NCI-H345 treated with DMSO at 0.1 percent for 48 hours (cell line): ENCODE results near the gene SYVN1.
A peak's percentile ranks its signal among the peaks of the same experiment; 100 is the strongest.
"Not testable (repeated sequence)": the region's sequence is repeated elsewhere in the genome, so short reads cannot be mapped to it uniquely, and the experiment has no call there.

ENCODE experiments used
- DNase-seq: peaks from one replicate; lab custom pipeline; 2025; ENCODE audit not compliant: unreplicated experiment; lab: John Stamatoyannopoulos, UW

Gene SYVN1

DNA sequence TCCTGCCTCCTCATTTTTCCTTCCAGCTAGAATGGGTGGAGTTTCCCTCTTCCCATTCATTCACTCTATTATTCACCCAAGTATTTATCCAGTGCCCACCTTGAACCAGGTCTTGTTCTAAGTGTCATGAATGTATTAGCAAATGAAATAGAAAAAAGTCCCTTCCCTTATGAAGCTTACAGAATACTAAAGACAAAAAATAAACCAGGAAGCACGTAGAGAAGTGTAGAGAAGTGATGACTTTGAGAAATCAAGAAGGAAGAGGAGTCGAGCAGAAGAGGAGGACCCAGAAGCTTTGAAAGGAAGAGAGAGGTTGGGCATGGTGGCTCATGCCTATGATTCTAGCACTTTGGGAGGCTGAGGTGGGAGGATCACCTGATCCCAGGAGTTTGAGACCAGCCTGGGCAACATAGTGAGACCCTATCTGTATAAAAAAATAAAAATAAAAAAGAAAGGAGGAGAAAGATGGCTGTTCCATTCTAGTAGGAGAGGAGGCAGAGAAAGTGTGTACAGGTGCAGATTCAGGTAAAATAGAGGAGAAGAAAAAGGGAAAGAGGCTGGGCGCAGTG is 17.1 kb upstream of the SYVN1 start:
- no peak for DNase-seq

DNA sequence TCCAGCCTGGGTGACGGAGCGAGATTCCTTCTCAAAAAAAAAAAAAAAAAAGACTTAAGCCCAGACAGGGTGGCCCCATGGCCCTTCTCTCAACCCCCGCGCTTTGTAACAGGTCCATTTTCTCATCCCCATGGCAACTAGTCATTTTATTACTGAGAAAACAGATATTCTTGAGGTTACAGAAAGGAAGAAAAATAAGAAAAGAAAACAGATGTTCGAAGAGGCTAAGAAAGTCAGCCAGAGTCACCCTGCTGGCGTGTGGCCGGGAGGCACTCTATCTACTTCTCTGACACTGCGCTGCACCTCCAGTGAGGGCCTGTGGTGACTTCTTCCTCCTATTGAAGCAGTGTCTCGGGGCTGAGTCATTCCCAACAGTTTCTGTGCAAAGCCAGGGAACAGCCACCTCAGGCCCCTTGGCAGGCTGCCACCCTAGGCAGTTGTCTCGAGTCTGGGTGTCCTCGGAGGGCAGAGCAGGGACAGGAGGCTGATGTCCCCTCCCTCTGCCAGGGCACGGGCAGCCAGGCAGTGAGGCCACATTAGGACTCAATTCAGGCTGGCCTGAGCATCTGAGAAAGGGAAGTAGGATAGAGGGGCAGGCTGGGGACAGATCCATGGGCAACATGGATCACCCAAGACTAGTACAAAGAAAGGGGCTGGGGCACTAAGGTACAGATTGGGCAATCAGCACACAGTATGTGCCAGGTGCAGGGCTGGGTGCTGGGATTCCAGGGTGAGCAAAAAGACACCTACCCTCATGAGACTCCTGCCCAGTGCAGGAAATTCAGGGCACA is 16.4 kb upstream of the SYVN1 start:
- no peak for DNase-seq

DNA sequence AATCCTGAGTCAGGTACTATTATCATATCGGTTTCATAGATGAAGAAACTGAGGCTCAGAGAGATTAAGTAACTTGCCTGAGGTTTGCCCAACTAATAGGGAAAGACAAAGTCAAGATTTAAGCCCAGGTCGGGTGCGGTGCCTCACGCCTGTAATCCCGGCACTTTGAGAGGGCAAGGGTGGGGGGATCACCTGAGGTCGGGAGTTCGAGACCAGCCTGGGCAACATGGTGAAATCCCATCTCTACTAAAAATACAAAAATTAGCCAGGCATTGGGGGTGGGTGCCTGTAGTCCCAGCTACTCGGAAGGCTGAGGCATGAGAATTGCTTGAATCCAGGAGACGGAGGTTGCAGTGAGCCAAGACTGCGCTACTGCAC is 15.8 kb upstream of the SYVN1 start:
- DNase-seq: not testable (repeated sequence)

DNA sequence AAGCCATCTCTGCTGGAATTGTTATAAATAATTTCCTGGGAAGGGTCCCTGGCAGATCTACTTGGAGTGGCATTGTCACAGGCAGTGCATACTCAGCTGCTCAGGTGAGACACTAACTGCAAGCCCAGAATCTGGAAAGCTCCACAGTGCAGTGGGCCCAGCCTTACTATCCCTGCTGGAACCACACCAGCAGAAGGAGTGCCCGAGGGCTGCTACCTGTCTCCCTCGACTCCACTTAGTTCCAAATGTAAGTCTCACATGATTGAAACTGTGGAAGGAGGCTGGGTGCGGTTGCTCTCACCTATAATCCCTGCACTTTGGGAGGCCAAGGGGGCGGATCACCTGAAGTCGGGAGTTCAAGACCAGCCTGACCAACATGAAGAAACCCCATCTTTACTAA is 14.3 kb upstream of the SYVN1 start:
- DNase-seq: no peak

DNA sequence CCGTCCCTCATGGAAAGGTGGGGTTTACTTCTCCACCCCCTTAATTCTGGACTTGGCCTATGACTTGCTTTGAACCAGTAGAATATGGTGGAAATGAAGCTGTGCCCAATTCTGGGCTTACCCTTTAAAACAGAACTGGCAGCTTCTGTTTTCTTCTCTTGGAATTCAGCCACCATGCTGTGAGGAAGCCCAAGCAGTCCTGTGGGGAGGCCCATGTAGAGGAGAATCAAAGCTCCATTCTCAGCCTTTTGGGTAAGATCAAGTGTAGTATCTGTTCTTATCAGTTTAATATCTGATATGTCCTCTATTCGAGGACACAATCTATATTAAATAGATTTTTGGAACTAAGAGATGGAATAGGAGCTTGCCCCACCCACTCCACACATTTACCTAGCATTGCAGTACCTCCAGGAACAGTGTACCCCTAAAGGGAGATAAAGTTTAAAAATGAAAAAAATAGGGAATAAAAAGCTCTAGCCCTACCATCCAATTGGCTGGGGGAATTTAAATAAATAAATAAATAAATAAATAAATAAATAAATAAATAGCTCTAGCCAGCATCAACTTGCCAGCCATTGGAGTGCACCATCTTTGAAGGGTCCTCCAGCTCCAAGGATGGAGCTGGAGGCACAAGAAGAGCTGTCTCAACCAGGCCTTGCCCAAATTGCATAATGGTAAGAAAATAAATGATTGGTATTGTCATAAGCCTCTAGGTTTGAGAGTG is 13.2 kb upstream of the SYVN1 start:
- DNase-seq: no peak

DNA sequence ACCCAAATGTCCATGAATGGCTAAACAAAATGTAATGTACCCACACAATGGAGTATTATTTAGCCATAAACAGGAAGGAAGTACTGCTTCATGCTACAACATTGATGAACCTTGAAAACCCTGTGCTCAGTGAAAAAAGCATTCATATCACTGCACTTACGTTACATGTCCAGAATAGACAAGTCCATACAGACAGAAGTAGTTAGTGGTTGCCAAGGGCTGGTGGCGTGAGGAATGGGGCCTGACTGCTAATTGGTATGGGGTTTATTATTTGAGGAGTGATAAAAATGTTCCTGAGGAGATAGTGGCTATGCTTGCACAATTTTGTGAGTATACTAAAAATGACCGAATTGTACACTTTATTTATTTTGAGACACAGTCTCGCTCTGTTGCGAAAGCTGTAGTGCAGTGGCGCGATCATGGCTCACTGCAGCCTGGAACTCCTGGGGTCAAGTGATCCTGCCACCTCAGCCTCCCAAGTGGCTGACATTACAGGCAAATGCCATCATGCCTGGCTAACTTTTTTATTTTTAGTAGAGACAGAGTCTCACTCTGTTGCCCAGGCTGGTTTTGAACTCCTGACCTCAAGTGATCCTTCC is 7.7 kb upstream of the SYVN1 start:
- no peak for DNase-seq

DNA sequence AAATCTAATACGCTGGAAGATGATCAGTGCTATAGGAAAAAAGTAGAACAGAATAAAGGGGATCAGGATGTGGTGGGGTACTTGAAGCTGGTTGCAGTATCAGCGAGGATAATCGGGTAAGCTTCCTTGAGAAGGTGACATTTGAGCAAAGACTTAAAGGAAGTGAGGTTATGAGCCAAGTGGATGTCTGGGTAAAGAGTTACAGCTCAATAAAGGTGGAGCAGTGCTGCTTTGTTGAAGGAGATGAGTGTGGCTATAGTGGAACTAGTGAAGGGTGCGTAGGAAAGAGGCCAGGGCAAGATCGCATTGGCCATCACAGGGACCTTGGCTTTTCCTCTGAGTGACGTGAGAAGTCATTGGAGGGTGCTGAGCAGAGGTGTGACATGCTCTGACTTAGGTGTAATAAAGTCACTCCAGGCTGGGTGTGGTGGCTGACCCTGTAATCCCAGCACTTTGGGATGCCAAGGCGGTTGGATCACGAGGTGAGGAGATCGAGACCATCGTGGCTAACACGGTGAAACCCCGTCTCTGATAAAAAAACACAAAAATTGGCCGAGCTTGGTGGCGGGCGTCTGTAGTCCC is 2.3 kb upstream of the SYVN1 start:
- no peak for DNase-seq

DNA sequence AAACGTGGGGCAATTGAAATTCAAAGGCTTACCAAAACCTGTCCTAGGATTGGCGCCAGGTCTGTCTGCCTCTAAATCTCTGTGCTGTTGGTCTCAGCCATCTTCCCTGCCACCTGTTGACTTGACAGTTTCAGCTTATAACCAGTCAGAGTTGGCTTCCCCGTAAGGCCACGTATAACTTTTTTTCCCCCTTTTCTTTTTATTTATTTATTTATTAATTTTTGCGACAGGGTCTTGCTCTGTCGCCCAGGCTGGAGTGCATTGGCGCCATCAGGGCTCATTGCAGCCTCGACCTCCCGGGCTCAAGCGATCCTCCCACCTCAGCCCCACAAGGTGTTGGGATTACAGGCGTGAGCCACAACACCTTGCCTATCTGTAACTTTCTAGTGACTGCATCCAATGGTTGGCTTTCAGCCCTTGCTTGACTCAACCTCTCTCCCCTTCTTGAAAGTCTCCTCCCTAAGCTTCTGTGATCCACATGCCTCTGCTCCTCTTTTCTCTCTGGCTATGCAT is 1.4 kb upstream of the SYVN1 start:
- no peak for DNase-seq

DNA sequence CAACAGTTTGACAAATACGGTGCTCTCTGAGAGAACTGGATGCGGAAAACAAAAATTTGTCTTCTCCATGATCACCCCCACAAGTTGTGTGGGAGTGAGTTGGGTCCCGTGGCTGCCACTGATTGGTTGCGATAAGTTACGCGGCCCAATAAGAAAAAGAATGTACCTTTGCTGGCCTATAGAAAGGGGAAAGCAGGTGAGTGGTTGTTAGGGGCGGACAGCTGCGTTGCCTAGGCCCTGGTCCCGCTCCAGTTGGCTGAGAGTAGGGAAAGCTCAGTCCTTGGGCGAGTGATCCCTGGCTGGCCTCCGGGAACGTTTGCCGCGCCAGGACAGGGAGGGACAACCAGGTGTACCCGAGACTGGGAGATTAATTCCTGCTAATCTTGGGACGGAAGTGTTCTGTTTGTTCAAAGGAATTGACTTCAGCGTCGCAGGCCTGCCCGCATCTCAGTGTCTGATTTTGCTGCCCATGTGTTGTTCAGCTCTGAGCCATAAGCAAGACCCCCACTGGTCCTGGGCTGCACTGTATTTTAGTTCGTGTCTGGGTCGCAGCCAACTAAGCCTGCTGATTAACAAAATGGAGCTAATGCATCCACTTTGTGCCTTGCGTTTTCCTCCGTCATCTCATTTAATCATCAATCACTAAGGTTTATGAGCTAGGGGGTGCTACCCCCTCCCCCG is 773 bp upstream of the SYVN1 start:
- peak; percentile 99 for DNase-seq

DNA sequence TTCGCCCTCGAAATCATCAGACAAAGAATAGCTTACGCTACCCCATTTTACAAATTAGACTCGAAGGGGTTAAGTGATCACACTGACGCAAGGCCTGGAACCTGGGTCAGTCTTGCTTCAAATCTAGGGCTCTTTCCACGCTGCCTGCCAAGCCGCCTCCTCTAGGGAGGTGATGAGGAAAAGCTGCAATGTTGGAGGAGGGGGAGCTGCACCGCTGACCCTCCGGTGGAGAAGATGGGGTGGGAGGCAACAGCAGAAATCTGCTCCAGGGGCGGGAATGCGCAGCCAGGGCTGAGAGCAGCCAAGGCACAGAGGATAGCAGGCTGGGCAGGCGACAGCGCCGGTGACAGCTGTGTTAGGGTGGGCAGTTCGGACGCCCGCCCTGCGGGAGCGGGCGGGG is 595 bp downstream of the SYVN1 start:
- no peak for DNase-seq

DNA sequence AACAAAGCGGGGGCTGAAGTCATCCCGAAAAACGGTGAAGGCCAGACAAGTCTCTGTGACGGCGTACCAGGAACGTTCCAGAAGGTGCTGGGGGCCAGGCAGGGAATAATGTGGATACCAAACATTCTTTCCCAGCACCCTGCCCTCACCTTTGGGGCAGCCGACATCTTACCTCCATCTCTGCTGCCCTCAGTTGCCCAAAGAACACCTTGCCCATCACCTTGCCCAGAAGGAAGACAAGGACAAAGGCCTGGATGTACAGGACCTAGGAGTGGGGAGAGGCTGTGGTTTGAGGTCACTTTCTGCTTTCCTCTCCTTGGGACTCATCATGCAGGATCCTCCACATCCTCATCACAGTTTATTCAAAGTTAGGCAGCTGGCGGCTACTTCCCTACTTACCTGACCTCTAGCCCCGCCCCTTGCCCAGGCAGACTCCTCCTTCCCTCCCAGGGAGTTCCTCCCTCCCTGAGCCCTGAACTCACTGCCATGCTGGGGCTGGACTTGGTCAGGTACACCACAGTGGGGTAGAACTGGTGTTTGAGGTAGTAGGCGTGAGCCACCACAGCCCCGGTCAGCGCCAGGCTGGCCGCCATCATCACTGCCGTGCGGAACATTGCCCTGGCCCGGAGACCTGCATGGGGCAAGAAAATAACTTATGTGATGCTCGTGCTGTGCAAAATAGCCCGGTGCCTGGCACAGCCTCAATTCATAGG is 1.2 kb downstream of the SYVN1 start:
- no peak for DNase-seq

DNA sequence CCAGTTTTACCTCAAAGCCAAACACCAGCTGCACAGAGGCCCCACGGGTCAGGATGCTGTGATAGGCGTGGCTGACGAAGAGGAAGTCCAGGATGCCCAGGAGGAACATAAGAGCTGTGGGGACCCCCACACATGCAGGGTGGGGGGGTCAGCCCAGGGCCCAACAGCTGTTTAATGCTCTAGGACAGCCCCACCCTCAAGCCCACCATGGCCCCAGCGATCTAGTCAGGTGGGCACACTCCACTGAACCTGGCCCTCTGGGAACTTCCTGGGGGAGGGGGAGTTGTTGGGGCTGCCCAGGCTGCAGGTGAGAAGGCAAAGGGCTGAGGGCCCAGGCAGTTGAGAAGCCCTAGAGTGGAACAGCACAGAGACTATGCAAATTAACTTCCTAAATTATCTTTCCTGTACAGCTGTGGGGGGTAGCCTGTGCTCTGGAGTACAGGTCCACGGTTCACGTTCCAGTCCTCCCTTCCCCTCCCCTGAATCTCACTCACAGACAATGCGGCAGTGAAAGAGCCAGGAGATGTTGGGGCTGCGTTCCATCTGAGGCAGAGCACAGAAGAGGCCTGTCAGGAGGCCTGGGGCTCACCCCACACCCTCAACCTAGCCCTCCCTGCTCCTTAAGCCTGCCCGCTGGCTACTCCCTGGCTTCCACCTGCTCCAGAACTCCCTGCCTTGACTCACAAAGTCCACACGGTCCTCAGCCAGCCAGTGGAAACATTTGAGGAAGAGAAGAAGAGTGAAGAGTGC is 1.9 kb downstream of the SYVN1 start:
- no peak for DNase-seq

DNA sequence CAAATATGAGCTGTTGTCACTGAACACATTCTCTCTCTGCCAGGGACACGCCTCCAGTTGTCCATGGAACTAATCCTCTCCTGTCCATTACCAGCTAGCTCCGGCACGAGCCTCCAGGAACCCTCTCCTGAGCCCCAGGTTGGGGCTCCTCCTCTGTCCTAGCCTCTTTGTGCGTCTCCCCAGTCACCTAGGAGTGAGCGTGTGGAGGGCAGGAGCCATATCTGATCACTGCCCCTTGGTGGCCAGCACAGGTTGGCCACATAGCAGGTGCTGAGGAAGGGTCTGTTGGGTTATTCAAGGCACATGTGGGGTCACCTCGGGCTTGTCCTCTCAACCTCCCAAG is 2.5 kb downstream of the SYVN1 start:
- DNase-seq: no peak

DNA sequence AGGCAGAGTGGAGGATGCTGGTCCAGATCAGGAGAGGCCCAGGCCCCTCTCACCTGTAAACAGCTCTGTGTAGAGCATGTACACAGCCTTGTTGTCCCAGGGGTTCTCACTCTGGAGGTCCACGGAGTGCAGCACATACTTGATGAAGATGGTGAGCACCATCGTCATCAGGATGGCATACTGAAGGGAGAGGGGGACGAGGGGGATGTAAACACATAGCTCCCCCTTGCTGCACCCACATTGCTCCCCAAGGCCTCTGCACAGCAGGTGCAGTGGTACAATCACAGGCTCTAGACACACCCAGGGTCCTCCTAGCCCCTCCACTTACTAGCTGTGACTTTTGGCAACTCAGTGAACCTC is 2.9 kb downstream of the SYVN1 start:
- DNase-seq: no peak

DNA sequence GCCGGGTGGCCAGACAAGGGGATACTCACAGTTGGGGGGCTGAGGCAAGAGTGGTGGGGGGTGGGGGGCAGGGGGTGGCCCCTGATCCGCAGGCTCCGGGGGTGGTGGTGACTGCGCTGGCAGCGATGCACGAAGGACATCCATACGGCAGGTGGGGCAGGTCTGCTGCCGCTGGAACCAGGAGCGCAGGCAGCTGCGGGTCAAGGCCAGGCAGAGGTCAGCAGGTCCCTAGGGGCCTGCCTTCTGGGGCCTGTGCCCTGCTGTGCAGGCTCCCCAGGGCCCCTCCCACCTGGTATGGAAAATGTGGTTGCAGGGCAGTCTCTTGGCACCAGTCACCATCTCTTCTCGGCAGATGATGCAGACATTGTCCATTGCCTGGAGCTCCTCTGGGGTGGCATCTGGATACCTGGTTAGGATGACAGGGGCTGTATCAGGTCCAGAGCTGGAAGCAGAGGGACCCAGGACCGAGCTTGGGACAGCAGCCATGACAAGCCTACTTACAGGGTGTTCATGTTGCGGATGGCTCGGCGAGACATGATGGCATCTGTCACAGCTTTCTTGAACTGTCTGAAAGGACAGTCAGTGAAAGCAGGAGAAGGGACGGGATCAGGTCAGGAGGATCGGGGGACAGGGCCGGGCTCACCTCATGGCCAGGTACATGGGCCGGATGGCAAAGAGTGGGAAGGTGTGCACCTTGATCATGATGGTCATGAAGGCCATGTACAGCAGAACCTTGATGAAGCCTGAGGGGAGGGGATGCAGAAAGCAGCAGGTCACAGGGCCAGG is 3.5 kb downstream of the SYVN1 start:
- DNase-seq: no peak

DNA sequence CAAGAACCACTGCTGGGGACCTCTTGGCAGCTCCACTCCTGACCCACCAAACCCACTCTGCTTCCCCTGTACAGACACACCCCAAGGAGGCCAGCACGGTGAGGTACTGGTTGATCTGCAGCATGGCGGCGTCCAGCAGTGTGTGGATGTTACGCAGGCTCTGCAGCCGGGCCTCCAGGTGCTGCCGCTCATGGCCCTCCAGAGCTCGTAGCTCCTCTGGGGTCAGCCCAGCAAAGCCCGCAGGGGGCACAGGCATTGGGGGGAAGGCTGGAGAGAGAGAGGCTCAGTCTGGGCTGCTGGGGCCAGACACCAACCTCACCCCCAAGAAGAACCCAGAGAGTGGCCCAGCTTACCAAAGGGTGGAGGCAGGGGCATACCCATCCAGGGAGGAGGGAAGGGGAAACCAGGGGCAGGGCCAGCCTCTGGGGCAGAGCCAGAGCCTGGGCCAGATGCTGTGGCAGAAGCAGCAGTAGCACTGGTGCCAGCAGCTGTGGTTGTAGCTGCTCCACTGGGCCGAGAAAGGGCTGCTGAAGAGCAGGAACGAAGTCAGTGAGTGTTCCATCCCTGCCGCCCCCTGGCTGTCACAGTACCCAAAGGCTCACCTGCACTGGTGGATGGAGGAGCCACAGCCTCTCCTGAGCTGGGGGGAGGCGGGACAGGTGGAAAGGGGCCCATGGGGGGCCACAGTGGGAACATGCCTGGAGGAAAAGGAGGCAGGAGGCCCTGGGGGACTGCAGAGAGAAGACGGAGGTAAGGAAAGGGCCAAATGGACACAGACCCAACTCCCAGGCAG is 4.5 kb downstream of the SYVN1 start:
- DNase-seq: no peak

DNA sequence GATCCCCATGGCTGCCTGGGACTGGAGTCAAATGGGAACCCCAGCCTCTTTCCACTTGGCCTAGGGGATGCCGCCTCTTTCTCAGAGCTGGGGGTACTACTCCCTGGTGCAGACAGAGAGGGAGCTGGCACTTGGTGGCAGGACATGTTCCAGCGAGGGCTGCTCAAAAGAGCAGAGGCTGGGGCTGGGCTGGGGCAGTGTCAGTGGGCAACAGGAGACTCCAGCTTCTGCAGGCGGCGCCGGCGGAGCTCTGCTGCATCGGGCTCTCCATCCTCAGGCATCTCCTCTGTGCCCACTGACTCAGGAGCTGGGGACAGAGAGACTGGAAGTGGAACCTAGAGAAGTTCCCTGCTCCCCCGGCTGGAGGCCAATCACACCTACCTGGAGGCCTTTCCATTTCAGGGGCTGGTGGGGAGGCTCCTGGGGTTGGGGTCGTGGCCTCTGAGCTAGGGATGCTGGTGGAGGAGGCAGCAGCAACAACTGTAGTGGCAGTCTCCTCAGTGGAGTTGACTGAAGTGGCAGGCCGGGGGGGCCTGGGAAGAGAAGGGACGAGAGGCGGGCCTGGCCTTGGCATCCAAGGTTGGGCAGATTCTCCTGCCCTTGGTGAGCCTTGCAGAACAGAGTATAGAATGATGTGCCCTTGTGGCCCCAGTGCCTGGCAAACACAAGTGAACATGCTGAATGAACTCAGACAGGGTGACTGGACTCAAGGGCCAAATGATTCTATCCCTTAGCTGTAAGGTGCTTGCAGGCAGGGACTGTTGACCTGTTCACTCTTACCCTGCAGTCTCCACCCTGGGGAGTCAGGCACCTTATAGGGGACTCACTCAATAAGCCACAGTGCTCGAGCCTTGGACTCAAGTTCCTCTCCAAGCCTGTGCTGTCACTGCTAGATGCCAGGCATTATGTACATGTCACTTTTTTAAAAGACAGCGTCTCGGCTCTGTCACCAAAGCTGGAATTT is 5.9 kb downstream of the SYVN1 start:
- no peak for DNase-seq
